Camera-type eye (tissue), 1 donor: ENCODE results near the gene SGPP1. TPM values are rescaled to one million over a fixed set of nuclear protein-coding genes. Genes with fewer than 3 reads are reported as not detected.

Experiments used
- total RNA-seq: library from RNA; depleted of rRNA; stranded (reverse); fragments of >200 nt; gene quantifications from one replicate; pipeline ENCODE4 v1.2.3, GENCODE V29; 2014

SGPP1 gene, protein sequence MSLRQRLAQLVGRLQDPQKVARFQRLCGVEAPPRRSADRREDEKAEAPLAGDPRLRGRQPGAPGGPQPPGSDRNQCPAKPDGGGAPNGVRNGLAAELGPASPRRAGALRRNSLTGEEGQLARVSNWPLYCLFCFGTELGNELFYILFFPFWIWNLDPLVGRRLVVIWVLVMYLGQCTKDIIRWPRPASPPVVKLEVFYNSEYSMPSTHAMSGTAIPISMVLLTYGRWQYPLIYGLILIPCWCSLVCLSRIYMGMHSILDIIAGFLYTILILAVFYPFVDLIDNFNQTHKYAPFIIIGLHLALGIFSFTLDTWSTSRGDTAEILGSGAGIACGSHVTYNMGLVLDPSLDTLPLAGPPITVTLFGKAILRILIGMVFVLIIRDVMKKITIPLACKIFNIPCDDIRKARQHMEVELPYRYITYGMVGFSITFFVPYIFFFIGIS
- total RNA-seq: 27.2 TPM

DNA sequence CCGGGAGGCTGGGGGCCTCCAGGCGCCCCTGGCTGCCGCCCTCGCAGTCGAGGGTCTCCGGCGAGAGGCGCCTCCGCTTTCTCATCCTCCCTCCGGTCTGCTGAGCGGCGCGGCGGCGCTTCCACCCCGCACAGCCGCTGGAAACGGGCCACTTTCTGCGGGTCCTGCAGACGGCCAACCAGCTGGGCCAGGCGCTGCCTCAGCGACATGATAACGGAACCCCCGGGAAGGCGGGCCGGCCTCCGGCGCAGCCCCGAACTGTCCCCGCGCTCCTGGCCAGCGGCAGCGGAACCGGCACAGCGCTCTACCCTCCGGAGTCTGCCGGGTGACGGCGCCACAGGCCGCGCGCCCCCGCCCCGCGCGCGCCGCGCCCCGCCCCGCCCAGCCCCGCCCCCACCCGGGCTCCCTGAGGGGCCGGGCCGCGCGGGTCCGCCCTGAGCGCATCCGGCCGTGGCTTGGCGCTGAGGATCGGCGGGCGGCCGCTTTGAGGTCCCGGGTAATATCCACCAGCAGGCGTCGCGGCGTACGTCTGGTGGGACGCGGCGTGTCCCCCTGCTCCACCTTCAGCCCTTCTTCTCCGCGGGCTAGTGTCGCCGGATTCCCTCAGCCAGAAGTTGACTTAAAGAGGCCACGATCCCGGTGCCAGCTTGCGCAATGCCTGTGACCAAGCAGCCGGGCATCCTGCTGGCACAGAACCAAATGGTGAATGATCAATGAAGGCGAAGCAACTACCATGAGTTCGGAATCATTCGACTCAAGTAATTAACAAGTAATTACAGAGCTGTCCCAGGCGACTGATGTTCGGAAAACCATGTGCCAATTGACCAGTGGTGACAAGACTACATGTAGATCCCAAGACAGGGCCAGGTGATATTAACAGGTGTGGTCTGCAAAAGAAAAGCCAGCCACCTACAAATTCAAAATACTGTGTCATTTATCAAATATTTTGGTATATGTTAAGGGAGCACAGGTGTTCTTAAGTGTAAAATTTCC is at the start of gene SGPP1:
TSS of gene SGPP1 (minus strand) at position 330 of the 993 bp plus-strand sequence. CDS start at position 209, 121 bp downstream.

DNA sequence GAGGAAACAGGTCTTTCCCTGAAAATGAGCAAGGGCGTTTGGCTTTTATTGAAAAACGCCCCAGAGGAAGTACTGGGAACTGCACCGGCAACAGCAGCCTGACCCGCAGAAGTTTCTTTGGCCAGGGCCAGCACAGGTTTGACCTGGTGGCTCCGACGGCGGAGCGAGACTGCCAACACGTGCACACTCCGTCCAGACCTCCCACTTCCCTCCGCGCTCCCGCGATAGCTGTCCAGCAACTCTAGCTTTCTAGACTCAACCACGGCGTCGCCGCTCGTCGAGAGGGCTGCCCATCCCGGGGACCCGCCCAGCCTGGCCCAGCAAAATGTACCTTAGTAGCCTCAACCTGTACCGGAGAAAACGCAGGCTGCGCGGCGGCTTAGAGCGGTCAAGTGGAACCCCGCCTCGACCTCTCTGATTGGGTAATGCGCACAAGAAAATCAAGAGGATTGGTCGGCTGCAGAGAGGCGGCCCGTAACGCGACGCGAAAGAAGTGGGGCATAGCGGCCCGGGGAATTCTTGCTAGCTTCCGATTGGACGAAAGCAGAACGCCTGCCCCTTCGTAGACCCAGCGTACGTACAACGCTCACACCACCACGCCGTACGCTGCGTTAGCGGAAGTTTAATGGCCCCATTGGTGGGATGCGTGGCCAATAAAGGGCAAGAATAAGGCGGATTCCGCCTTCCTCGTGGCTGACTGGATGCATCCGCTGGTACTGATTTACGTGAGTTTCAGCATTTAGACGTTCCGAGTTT is 86.2 kb downstream of the SGPP1 start, which contains the start of gene WDR89:
TSS of gene WDR89 (minus strand) at position 399 of the 756 bp plus-strand sequence. CDS start 41,929 bp downstream, outside the sequence.

Other genes with a start within 250 kb of the SGPP1 start
- 65.4 TPM for gene PPP2R5E, start 184.7 kb downstream of the SGPP1 start, total RNA-seq
- 28.8 TPM for gene WDR89, start 86.2 kb downstream of the SGPP1 start, total RNA-seq
- gene SYNE2, start 124.9 kb upstream of the SGPP1 start, total RNA-seq: 203 TPM